ENCODE data around the gene LAMA3.

GRCh38 chr18:23864624-23865023 is 175.4 kb downstream of the LAMA3 start:
- TF ChIP-seq SUZ12 (IDR thresholded peaks at IDR 0.05; ENCODE audit: extremely low read depth, insufficient read depth, insufficient read length) (no peak), YY1 (IDR thresholded peaks at IDR 0.05; ENCODE audit: insufficient read depth, insufficient read length) (no peak), ZNF274 (IDR thresholded peaks at IDR 0.05; ENCODE audit: low read depth, low read length) (no peak)
